AG04450 (cell line): ENCODE measurements around the gene BORCS8. TPM values are rescaled to one million over a fixed set of nuclear protein-coding genes. Genes with fewer than 3 reads are reported as not detected.

Experiments used
- CTCF ChIA-PET: fragments of 300-600, 350-600 bp; formaldehyde crosslinking; extraction: SDS; loops from one replicate; lab custom pipeline; 2022; ENCODE audit warnings: antibody characterized with exemption, inconsistent platforms; lab: Charles Lee
- POLR2A ChIA-PET: fragments of 350-600 bp; formaldehyde crosslinking; extraction: SDS; loops from one replicate; lab custom pipeline; 2021; ENCODE audit warnings: antibody characterized with exemption, inconsistent platforms; lab: Yijun Ruan, JAX
- DNase-seq: peaks from one replicate; pipeline ENCODE4 v3.0.0-alpha.2; 2011; ENCODE audit warnings: low read depth, low spot score
- H3K27ac ChIP-seq: one replicate; pipeline ENCODE4 v1.5.1; 2012; ENCODE audit warnings: low read depth, low read length, control low read depth
- H3K27me3 ChIP-seq: one replicate; pipeline ENCODE4 v1.6.0; 2012; ENCODE audit warnings: low read length; ENCODE audit not compliant: control insufficient read depth, insufficient read depth
- H3K4me3 ChIP-seq: 2 replicates; pipeline ENCODE4 v1.5.1; 2011; ENCODE audit warnings: mild to moderate bottlenecking, low read depth, low read length, control low read depth
- H3K9me3 ChIP-seq: 2 replicates; pipeline ENCODE4 v1.5.1; 2012; ENCODE audit warnings: low read length; ENCODE audit not compliant: control insufficient read depth, insufficient read depth
- CTCF ChIP-seq: IDR thresholded peaks from 2 replicates; pipeline ENCODE4 v1.5.1; 2011; ENCODE audit warnings: low read depth, low read length, control low read depth, inconsistent platforms
- polyA plus RNA-seq: library from polyadenylated mRNA; depleted of rRNA; stranded (reverse); fragments of >200 nt; gene quantifications from 2 replicates; pipeline ENCODE4 v1.2.3, GENCODE V29; 2011

Gene BORCS8
- polyA plus RNA-seq, 1 experiment = 16.6 TPM

- Histone ChIP-seq H3K9me3 (no peaks in the 10 kb centered on the region), H3K27me3 (peaks cover 23% of the 10 kb centered on the region), H3K27ac (no peak overlapping the region), H3K4me3 (no peak overlapping the region)
- ChIA-PET CTCF (no interaction called here), POLR2A (no interaction called here)
- no peak for DNase-seq
- TF ChIP-seq CTCF = no peak
These were observed 17.4 kb upstream of the BORCS8 start for GRCh38 chr19:19209372-19209771.

DNA sequence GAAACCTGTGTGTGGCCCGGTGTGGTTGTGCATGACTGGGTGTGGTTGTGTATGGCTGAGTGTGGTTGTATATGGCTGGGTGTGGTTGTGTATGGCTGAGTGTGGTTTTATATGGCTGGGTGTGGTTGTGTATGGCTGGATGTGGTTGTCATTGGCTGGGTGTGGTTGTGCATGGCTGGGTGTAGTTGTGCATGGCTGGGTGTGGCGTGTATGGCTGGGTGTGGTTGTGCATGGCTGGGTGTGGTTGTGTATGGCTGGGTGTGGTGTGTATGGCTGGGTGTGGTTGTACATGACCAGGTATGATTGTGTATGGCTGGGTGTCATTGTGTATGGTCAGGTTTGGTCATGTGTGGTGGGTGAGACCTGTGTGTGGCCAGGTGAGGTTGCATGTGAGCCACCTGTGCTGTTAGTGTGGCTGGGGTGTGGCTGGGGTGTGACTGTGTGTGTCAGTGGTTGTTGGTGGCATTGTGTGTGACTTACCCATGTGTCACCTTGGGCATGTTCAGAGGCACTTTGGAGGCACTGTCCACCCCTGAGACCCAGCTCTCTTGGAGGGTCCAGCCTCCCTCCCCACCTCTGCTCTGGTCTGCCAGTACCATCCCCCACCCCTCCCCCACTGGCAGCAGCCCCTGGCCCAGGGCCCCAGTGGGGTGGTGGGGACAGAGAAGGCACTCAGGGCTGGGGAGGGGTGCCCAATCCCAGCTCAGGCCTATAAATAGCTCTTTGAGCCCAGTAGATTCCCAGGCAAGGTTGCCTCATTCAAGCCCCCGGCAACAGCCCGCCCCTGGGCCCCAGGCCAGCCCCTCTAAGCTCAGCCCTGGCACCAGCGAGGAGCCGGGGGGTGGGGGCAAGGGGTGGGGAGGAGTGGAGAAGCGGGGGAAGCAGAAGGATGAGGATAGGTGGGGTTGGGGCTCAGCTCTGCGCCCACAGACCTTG, 16.0 kb upstream of the BORCS8 start:
- ChIA-PET CTCF (no interaction called here), POLR2A (no interaction called here)
- TF ChIP-seq CTCF = no peak
- Histone ChIP-seq H3K27me3 (peaks cover 14% of the 10 kb centered on the region), H3K4me3 (no peak overlapping the region), H3K27ac (no peak overlapping the region), H3K9me3 (no peaks in the 10 kb centered on the region; the same call in 1 of the 2 replicates)
- DNase-seq = no peak

GRCh38 chr19:19206938-19207337, 15.0 kb upstream of the BORCS8 start:
- DNase-seq = no peak
- ChIA-PET CTCF (no interaction called here), POLR2A (no interaction called here)
- no peak overlapping the region for H3K4me3 ChIP-seq
- no peak for TF ChIP-seq CTCF
- H3K27me3 ChIP-seq = peaks cover 6% of the 10 kb centered on the region
- no peaks in the 10 kb centered on the region; the same call in 1 of the 2 replicates for H3K9me3 ChIP-seq
- no peak overlapping the region for H3K27ac ChIP-seq

GRCh38 chr19:19205416-19206410, 13.8 kb upstream of the BORCS8 start:
- Histone ChIP-seq H3K9me3 (no peaks in the 10 kb centered on the region; the same call in 1 of the 2 replicates), H3K27ac (no peak overlapping the region), H3K4me3 (no peak overlapping the region), H3K27me3 (peaks cover 2% of the 10 kb centered on the region)
- ChIA-PET POLR2A (interaction anchor here (0.6 kb wide), 1 partner anchor 239 kb away, joined by 11 read pairs; no protein-coding TSS in a partner anchor), CTCF (no interaction called here)
- no peak for TF ChIP-seq CTCF
- DNase-seq = no peak
